Fibroblast of lung (primary cell): ENCODE data around the gene MIOS. TPM values are rescaled to one million over a fixed set of nuclear protein-coding genes. Genes with fewer than 3 reads are reported as not detected.

Experiments used
- DNase-seq, 2 donors: peaks; one replicate each; pipeline versions ENCODE4 v3.0.0 to v3.0.0-alpha.2; 2010; ENCODE audit warnings: low read depth in 2 of 2
- H2AFZ ChIP-seq: 2 replicates; pipeline ENCODE4 v1.5.1; 2012; ENCODE audit warnings: low read length, control low read depth, inconsistent platforms
- H3K27ac ChIP-seq: 2 replicates; pipeline ENCODE4 v1.5.1; 2011; ENCODE audit warnings: low read length, control low read depth; ENCODE audit not compliant: insufficient read depth
- H3K27me3 ChIP-seq: 2 replicates; pipeline ENCODE4 v1.5.1; 2011; ENCODE audit warnings: mild to moderate bottlenecking, low read length; ENCODE audit not compliant: control insufficient read depth, insufficient read depth
- H3K36me3 ChIP-seq: 2 replicates; pipeline ENCODE4 v1.5.1; 2011; ENCODE audit warnings: low read length; ENCODE audit not compliant: control insufficient read depth, insufficient read depth
- H3K4me1 ChIP-seq: 2 replicates; pipeline ENCODE4 v1.5.1; 2011; ENCODE audit warnings: low read length; ENCODE audit not compliant: control insufficient read depth, insufficient read depth; ENCODE audit errors: extremely low read depth
- H3K4me2 ChIP-seq: 2 replicates; pipeline ENCODE4 v1.5.1; 2011; ENCODE audit warnings: low read length, control low read depth; ENCODE audit not compliant: insufficient read depth; ENCODE audit errors: extremely low read depth
- H3K4me3 ChIP-seq, 4 experiments: fragments of 200-600 bp in 1 of 4; sonication (generic) in 1 of 4; replicated peaks in 1 of 4; 2 replicates each; pipeline ENCODE4 v1.5.1; 2011 to 2016; ENCODE audit warnings: low read length in 4 of 4, low read depth in 3 of 4, mild to moderate bottlenecking in 3 of 4, control low read depth in 2 of 4, inconsistent platforms in 1 of 4, mixed read lengths in 1 of 4; ENCODE audit not compliant: insufficient read depth in 1 of 4; ENCODE audit errors: control extremely low read depth in 1 of 4
- H3K79me2 ChIP-seq: 2 replicates; pipeline ENCODE4 v1.5.1; 2012; ENCODE audit warnings: mild to moderate bottlenecking, low read length, inconsistent platforms; ENCODE audit not compliant: control insufficient read depth, insufficient read depth
- H3K9ac ChIP-seq: 2 replicates; pipeline ENCODE4 v1.5.1; 2011; ENCODE audit warnings: mild to moderate bottlenecking, low read length, control low read depth; ENCODE audit not compliant: insufficient read depth
- H3K9me3 ChIP-seq: 2 replicates; pipeline ENCODE4 v1.5.1; 2012; ENCODE audit warnings: low read depth, low read length; ENCODE audit not compliant: control insufficient read depth, insufficient read depth
- H4K20me1 ChIP-seq: 2 replicates; pipeline ENCODE4 v1.5.1; 2011; ENCODE audit warnings: low read length; ENCODE audit not compliant: control insufficient read depth, insufficient read depth; ENCODE audit errors: extremely low read depth
- CTCF ChIP-seq, 2 donors: IDR thresholded peaks in 1 of 2; conservative IDR thresholded peaks in 1 of 2; 1 replicate in 1 of 2; 2 replicates in 1 of 2; pipeline ENCODE4 v1.5.1; 2011 to 2012; ENCODE audit warnings: low read length in 2 of 2, control low read depth in 1 of 2, inconsistent platforms in 1 of 2, low read depth in 1 of 2, mild to moderate bottlenecking in 1 of 2
- EZH2 ChIP-seq: IDR thresholded peaks from 2 replicates; pipeline ENCODE4 v1.5.1; 2012; ENCODE audit warnings: low read length, control low read depth, mild to moderate bottlenecking; ENCODE audit errors: missing control alignments
- polyA plus RNA-seq, 2 donors: library from polyadenylated mRNA; depleted of rRNA in 1 of 2; stranded (reverse) in 1 of 2; unstranded in 1 of 2; fragments of >200 nt; gene quantifications; 2 replicates each; pipeline ENCODE4 v1.2.1, GENCODE V29; 2011 to 2012; ENCODE audit warnings: missing spikeins in 1 of 2
- total RNA-seq: library from RNA; depleted of rRNA; stranded (reverse); fragments of >200 nt; gene quantifications from 2 replicates; pipeline ENCODE4 v1.2.1, GENCODE V29; 2014

MIOS gene
- total and polyA plus RNA-seq, 2 donors (not counting 1 experiment from before 2014, with no cell fraction given): 16.4 to 30.9 TPM

DNA sequence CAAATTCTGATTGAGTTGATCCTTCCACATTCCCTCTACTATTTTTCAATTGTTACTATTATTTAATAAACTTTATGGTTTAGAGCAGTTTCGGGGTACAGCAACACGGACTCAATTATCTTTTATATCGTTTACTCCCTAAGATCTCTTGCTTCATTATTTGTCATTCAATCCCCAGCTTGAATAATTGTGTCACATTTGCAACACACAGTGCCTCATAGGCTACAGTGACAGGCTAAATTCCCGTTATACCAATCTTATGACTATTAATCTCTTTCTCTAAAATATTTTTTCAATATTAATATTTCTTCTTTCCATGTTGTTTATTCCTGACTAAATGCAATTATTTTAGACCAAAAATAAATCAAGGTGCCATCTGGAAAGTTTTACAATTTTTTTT is 27.0 kb upstream of the MIOS start:
- no peak for TF ChIP-seq CTCF (conservative IDR thresholded peaks at IDR 0.05 in 1 of 2, IDR thresholded peaks at IDR 0.05 in 1 of 2; ENCODE audit: low read depth in 1 of 2, low read length in 2 of 2)
- TF ChIP-seq EZH2: no peak
- H3K9ac ChIP-seq: no peak overlapping the region
- H3K4me3 ChIP-seq: no peak overlapping the region
- no peaks in the 10 kb centered on the region for H3K27me3 ChIP-seq
- H3K4me2 ChIP-seq: no peak overlapping the region
- H3K9me3 ChIP-seq: no peaks in the 10 kb centered on the region
- H3K4me1 ChIP-seq: peaks cover 2% of the 10 kb centered on the region
- no peaks in the 10 kb centered on the region for H3K36me3 ChIP-seq
- no peaks in the 10 kb centered on the region for H3K79me2 ChIP-seq
- H2AFZ ChIP-seq: no peak overlapping the region
- no peak overlapping the region for H3K27ac ChIP-seq
- no peaks in the 10 kb centered on the region for H4K20me1 ChIP-seq
- no peak for DNase-seq

- Histone ChIP-seq H3K27ac (no peak overlapping the region), H2AFZ (no peak overlapping the region), H3K79me2 (no peaks in the 10 kb centered on the region), H3K36me3 (no peaks in the 10 kb centered on the region), H4K20me1 (no peaks in the 10 kb centered on the region), H3K27me3 (no peaks in the 10 kb centered on the region), H3K4me3 (no peak overlapping the region), H3K4me1 (peaks cover 2% of the 10 kb centered on the region), H3K9me3 (no peaks in the 10 kb centered on the region), H3K4me2 (no peak overlapping the region), H3K9ac (no peak overlapping the region)
- TF ChIP-seq EZH2 (no peak), CTCF (conservative IDR thresholded peaks at IDR 0.05 in 1 of 2, IDR thresholded peaks at IDR 0.05 in 1 of 2; ENCODE audit: low read depth in 1 of 2, low read length in 2 of 2) (no peak)
- no peak for DNase-seq
Measured at GRCh38 chr7:7542251-7542835, 24.3 kb upstream of the MIOS start.

DNA sequence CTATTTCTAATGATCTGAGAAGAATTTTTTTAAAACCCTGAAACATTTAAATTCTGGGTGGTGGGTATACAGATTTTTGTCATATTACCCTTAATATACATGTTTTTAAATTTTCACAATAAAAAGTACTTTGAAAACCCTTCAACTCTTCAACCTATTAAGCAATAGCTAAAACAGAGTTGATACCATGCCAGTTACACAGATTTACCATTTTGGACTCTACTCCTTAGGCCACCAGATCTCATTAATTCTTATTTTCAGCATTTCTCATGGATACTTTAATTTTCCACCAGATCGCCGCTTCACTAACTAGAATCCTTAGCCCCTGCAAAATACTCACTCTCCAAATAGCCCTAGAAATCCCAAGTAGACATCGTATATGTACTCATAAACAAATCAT is 18.3 kb upstream of the MIOS start:
- no peak overlapping the region for H2AFZ ChIP-seq
- H3K27me3 ChIP-seq: no peaks in the 10 kb centered on the region
- TF ChIP-seq CTCF (conservative IDR thresholded peaks at IDR 0.05 in 1 of 2, IDR thresholded peaks at IDR 0.05 in 1 of 2; ENCODE audit: low read depth in 1 of 2, low read length in 2 of 2): no peak
- no peak for TF ChIP-seq EZH2
- DNase-seq: no peak
- H3K4me3 ChIP-seq: no peak overlapping the region
- H3K36me3 ChIP-seq: no peaks in the 10 kb centered on the region
- H3K9me3 ChIP-seq: no peaks in the 10 kb centered on the region
- no peaks in the 10 kb centered on the region for H3K79me2 ChIP-seq
- H3K27ac ChIP-seq: no peak overlapping the region
- no peaks in the 10 kb centered on the region for H4K20me1 ChIP-seq
- H3K9ac ChIP-seq: no peak overlapping the region
- no peak overlapping the region for H3K4me2 ChIP-seq
- no peaks in the 10 kb centered on the region for H3K4me1 ChIP-seq
